GM12878 (cell line): Measurements from ENCODE around the gene LAMP5.

Source experiments
- CEBPB ChIP-seq, 2 experiments: fragments of 150-350 bp in 1 of 2; IDR thresholded peaks; 2 replicates each; pipeline ENCODE4 v1.6.1; 2012 to 2014; ENCODE audit warnings: low read depth in 2 of 2, low read length in 2 of 2, borderline replicate concordance in 1 of 2, inconsistent platforms in 1 of 2
- CTCF ChIP-seq, 3 experiments: IDR thresholded peaks in 2 of 3; conservative IDR thresholded peaks in 1 of 3; 2 replicates each; pipeline ENCODE4 v1.5.1; 2011; ENCODE audit warnings: low read depth in 3 of 3, low read length in 3 of 3, mild to moderate bottlenecking in 3 of 3, control low read depth in 2 of 3, moderate library complexity in 2 of 3, inconsistent platforms in 1 of 3, mixed read lengths in 1 of 3; ENCODE audit not compliant: control insufficient read depth in 2 of 3, insufficient read depth in 1 of 3; ENCODE audit errors: extremely low read depth in 1 of 3
- ETV6 ChIP-seq, 2 experiments: fragments of 450-650 bp in 1 of 2; IDR thresholded peaks in 1 of 2; conservative IDR thresholded peaks in 1 of 2; 2 replicates each; pipeline ENCODE4 v1.6.1; 2014; ENCODE audit warnings: antibody characterized with exemption in 1 of 2, borderline replicate concordance in 1 of 2, low read depth in 1 of 2, mild to moderate bottlenecking in 1 of 2, moderate library complexity in 1 of 2
- EZH2 ChIP-seq: IDR thresholded peaks from 2 replicates; pipeline ENCODE4 v1.6.1; 2012; ENCODE audit warnings: low read depth, mild to moderate bottlenecking, control low read depth, inconsistent platforms, low read length, borderline replicate concordance; ENCODE audit not compliant: control insufficient read depth
- FOXM1 ChIP-seq: IDR thresholded peaks from 2 replicates; pipeline ENCODE4 v1.6.1; 2012; ENCODE audit warnings: low read depth, mild to moderate bottlenecking, inconsistent platforms, low read length, moderate library complexity
- IKZF1 ChIP-seq: fragments of 450-650 bp; conservative IDR thresholded peaks from 2 replicates; pipeline ENCODE4 v1.6.1; 2017; ENCODE audit warnings: antibody characterized with exemption, mild to moderate bottlenecking
- POLR2A ChIP-seq: IDR thresholded peaks from 2 replicates; pipeline ENCODE4 v1.6.1; 2011; ENCODE audit warnings: low read depth, mild to moderate bottlenecking, low read length
- USF1 ChIP-seq: IDR thresholded peaks from 2 replicates; pipeline ENCODE4 v1.6.1; 2011; ENCODE audit warnings: borderline replicate concordance, low read depth, mild to moderate bottlenecking, moderate library complexity, mixed read lengths, low read length; ENCODE audit not compliant: insufficient read depth; ENCODE audit errors: extremely low read length
- ZBTB11 ChIP-seq: fragments of 450-650 bp; formaldehyde crosslinking; IDR thresholded peaks from 2 replicates; pipeline ENCODE4 v1.5.0; 2022; ENCODE audit warnings: mild to moderate bottlenecking, missing genetic modification characterization

GRCh38 chr20:9496155-9496554 lies 18.2 kb upstream of the LAMP5 start:
- no peak for TF ChIP-seq USF1
- no peak for TF ChIP-seq FOXM1
- no peak for TF ChIP-seq CTCF (IDR thresholded peaks at IDR 0.05 in 2 of 3, conservative IDR thresholded peaks at IDR 0.05 in 1 of 3; ENCODE audit: control insufficient read depth in 2 of 3, extremely low read depth in 1 of 3, insufficient read depth in 1 of 3, low read depth in 3 of 3, low read length in 3 of 3)
- TF ChIP-seq ZBTB11: no peak
- no peak for TF ChIP-seq POLR2A
- no peak for TF ChIP-seq EZH2
- no peak for TF ChIP-seq IKZF1
- TF ChIP-seq ETV6 (conservative IDR thresholded peaks at IDR 0.05 in 1 of 2, IDR thresholded peaks at IDR 0.05 in 1 of 2; ENCODE audit: borderline replicate concordance in 1 of 2, low read depth in 1 of 2): no peak
- TF ChIP-seq CEBPB (IDR thresholded peaks at IDR 0.05; ENCODE audit: borderline replicate concordance in 1 of 2, low read depth in 2 of 2, low read length in 2 of 2): no peak
